HepG2 (cell line): ENCODE measurements around the gene NUBP1. TPM values are rescaled to one million over a fixed set of nuclear protein-coding genes. Genes with fewer than 3 reads are reported as not detected.

Experiments used
- GPN1 ChIP-seq: sonication (generic); formaldehyde crosslinking; IDR thresholded peaks from 2 replicates; pipeline ENCODE4 v1.5.1; 2020; ENCODE audit warnings: missing genetic modification reagents, borderline replicate concordance
- MAX ChIP-seq: IDR thresholded peaks from 2 replicates; pipeline ENCODE4 v1.6.1; 2012; ENCODE audit warnings: inconsistent platforms
- NFATC3 ChIP-seq: sonication (generic); formaldehyde crosslinking; IDR thresholded peaks from 2 replicates; pipeline ENCODE4 v1.5.1; 2020; ENCODE audit warnings: mild to moderate bottlenecking, missing genetic modification reagents
- PAX8 ChIP-seq: sonication (generic); formaldehyde crosslinking; IDR thresholded peaks from 2 replicates; pipeline ENCODE4 v1.8.0; 2022; ENCODE audit warnings: mild to moderate bottlenecking, missing genetic modification reagents, borderline replicate concordance
- POLR2AphosphoS5 ChIP-seq: IDR thresholded peaks from 2 replicates; pipeline ENCODE4 v1.6.1; 2012; ENCODE audit warnings: low read depth, low read length
- PRDM10 ChIP-seq: sonication (generic); formaldehyde crosslinking; IDR thresholded peaks from 2 replicates; pipeline ENCODE4 v1.4.0; 2020; ENCODE audit warnings: low read depth, missing genetic modification reagents
- SNAPC2 ChIP-seq: sonication (generic); formaldehyde crosslinking; IDR thresholded peaks from 2 replicates; pipeline ENCODE4 v1.8.1; 2022; ENCODE audit warnings: mild to moderate bottlenecking, missing genetic modification reagents
- ZBTB14 ChIP-seq: sonication (generic); formaldehyde crosslinking; IDR thresholded peaks from 2 replicates; pipeline ENCODE4 v1.4.0; 2020; ENCODE audit warnings: missing genetic modification reagents
- ZBTB3 ChIP-seq: sonication (generic); formaldehyde crosslinking; IDR thresholded peaks from 2 replicates; pipeline ENCODE4 v1.4.0; 2020; ENCODE audit warnings: low read depth, mild to moderate bottlenecking, moderate library complexity, missing genetic modification reagents, borderline replicate concordance
- ZBTB7A ChIP-seq: sonication (generic); formaldehyde crosslinking; IDR thresholded peaks from 2 replicates; pipeline ENCODE4 v1.8.0; 2022; ENCODE audit warnings: mild to moderate bottlenecking, missing genetic modification reagents
- ZMAT3 ChIP-seq: sonication (generic); formaldehyde crosslinking; conservative IDR thresholded peaks from 2 replicates; pipeline ENCODE4 v1.7.0; 2021; ENCODE audit warnings: missing genetic modification reagents
- ZNF138 ChIP-seq: sonication (generic); formaldehyde crosslinking; IDR thresholded peaks from 2 replicates; pipeline ENCODE4 v1.5.0; 2020; ENCODE audit warnings: mild to moderate bottlenecking, low read depth, missing genetic modification reagents
- ZNF432 ChIP-seq: sonication (generic); formaldehyde crosslinking; IDR thresholded peaks from 2 replicates; pipeline ENCODE4 v1.5.0; 2020; ENCODE audit warnings: missing genetic modification reagents, mild to moderate bottlenecking, borderline replicate concordance
- ZNF567 ChIP-seq: sonication (generic); formaldehyde crosslinking; IDR thresholded peaks from 2 replicates; pipeline ENCODE4 v1.8.1; 2023; ENCODE audit warnings: mild to moderate bottlenecking, missing genetic modification reagents, borderline replicate concordance
- ZNF704 ChIP-seq: sonication (generic); formaldehyde crosslinking; IDR thresholded peaks from 2 replicates; pipeline ENCODE4 v1.8.1; 2023; ENCODE audit warnings: mild to moderate bottlenecking, inconsistent platforms, moderate library complexity, missing genetic modification reagents, borderline replicate concordance
- ZNF800 ChIP-seq: sonication (generic); formaldehyde crosslinking; IDR thresholded peaks from 2 replicates; pipeline ENCODE4 v1.4.0; 2020; ENCODE audit warnings: missing genetic modification reagents
- ZNF841 ChIP-seq: sonication (generic); formaldehyde crosslinking; IDR thresholded peaks from 2 replicates; pipeline ENCODE4 v1.8.1; 2023; ENCODE audit warnings: missing genetic modification reagents, borderline replicate concordance
- ZNF879 ChIP-seq: sonication (generic); formaldehyde crosslinking; IDR thresholded peaks from 2 replicates; pipeline ENCODE4 v1.8.1; 2023; ENCODE audit warnings: missing genetic modification reagents
- ZSCAN5A ChIP-seq: sonication (generic); formaldehyde crosslinking; IDR thresholded peaks from 2 replicates; pipeline ENCODE4 v1.8.0; 2022; ENCODE audit warnings: mild to moderate bottlenecking, missing genetic modification reagents, borderline replicate concordance
- polyA plus RNA-seq, 8 experiments: library from polyadenylated mRNA; depleted of rRNA in 3 of 8; stranded (reverse) in 7 of 8; unstranded in 1 of 8; fragments of >200 nt; fragmentation: Illumina TruSeq in 4 of 8; extraction: Trizol in 4 of 8; gene quantifications; 2 replicates each; pipeline versions ENCODE4 v1.2.1 to v1.2.3, GENCODE V29; 2011 to 2016; ENCODE audit warnings: low read depth in 4 of 8, missing spikeins in 1 of 8, mixed read lengths in 1 of 8; ENCODE audit not compliant: insufficient read depth in 1 of 8
- total RNA-seq, 5 experiments: library from RNA; depleted of rRNA; stranded (reverse); fragments of >200 nt; fragmentation: Illumina TruSeq; extraction: Trizol; gene quantifications; 2 replicates each; pipeline ENCODE4 v1.2.3, GENCODE V29; 2016; ENCODE audit warnings: low read depth in 1 of 5

NUBP1 gene
- total and polyA plus RNA-seq, 2 of the 13 experiments (the other 11 are each of a cell fraction or from before 2014, with no cell fraction given) = 53.5 to 70.4 TPM

- TF ChIP-seq ZSCAN5A (CRISPR knock-in tag) = 0 out of 2 replicates have a peak, but pooled peaks have one; percentile 50
- no peak for TF ChIP-seq ZBTB7A
- TF ChIP-seq GPN1 (CRISPR knock-in tag) = no peak
- no peak for TF ChIP-seq POLR2AphosphoS5
- 0 out of 2 replicates have a peak, but pooled peaks have one; percentile 34 for TF ChIP-seq NFATC3 (CRISPR knock-in tag)
- no peak for TF ChIP-seq ZNF432 (CRISPR knock-in tag)
- peak; percentile 17; the same call in 1 of the 2 replicates for TF ChIP-seq ZNF138 (CRISPR knock-in tag)
- TF ChIP-seq ZNF704 (CRISPR knock-in tag) = no peak
- TF ChIP-seq ZMAT3 = no peak
- TF ChIP-seq SNAPC2 (CRISPR knock-in tag) = 0 out of 2 replicates have a peak, but pooled peaks have one; percentile 43
- no peak for TF ChIP-seq ZNF841 (CRISPR knock-in tag)
- no peak for TF ChIP-seq ZBTB14
- TF ChIP-seq ZNF800 (CRISPR knock-in tag) = no peak
- TF ChIP-seq MAX = no peak
- no peak for TF ChIP-seq PRDM10
- no peak for TF ChIP-seq ZBTB3 (CRISPR knock-in tag)
- no peak for TF ChIP-seq ZNF879 (CRISPR knock-in tag)
- no peak for TF ChIP-seq PAX8
- peak; percentile 19; the same call in 1 of the 2 replicates for TF ChIP-seq ZNF567
These were observed 858 bp downstream of the NUBP1 start (continued) for GRCh38 chr16:10744370-10745030.
